NCI-H2196 treated with DMSO at 0.1 percent for 48 hours (cell line): ENCODE data around the gene PLXNA4.
"Not testable (repeated sequence)": the region's sequence is repeated elsewhere in the genome, so short reads cannot be mapped to it uniquely, and the experiment has no call there.

Experiments used
- DNase-seq: peaks from one replicate; lab custom pipeline; 2025; ENCODE audit not compliant: unreplicated experiment; lab: John Stamatoyannopoulos, UW

PLXNA4 gene, protein sequence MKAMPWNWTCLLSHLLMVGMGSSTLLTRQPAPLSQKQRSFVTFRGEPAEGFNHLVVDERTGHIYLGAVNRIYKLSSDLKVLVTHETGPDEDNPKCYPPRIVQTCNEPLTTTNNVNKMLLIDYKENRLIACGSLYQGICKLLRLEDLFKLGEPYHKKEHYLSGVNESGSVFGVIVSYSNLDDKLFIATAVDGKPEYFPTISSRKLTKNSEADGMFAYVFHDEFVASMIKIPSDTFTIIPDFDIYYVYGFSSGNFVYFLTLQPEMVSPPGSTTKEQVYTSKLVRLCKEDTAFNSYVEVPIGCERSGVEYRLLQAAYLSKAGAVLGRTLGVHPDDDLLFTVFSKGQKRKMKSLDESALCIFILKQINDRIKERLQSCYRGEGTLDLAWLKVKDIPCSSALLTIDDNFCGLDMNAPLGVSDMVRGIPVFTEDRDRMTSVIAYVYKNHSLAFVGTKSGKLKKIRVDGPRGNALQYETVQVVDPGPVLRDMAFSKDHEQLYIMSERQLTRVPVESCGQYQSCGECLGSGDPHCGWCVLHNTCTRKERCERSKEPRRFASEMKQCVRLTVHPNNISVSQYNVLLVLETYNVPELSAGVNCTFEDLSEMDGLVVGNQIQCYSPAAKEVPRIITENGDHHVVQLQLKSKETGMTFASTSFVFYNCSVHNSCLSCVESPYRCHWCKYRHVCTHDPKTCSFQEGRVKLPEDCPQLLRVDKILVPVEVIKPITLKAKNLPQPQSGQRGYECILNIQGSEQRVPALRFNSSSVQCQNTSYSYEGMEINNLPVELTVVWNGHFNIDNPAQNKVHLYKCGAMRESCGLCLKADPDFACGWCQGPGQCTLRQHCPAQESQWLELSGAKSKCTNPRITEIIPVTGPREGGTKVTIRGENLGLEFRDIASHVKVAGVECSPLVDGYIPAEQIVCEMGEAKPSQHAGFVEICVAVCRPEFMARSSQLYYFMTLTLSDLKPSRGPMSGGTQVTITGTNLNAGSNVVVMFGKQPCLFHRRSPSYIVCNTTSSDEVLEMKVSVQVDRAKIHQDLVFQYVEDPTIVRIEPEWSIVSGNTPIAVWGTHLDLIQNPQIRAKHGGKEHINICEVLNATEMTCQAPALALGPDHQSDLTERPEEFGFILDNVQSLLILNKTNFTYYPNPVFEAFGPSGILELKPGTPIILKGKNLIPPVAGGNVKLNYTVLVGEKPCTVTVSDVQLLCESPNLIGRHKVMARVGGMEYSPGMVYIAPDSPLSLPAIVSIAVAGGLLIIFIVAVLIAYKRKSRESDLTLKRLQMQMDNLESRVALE (N-terminal part only)

DNA sequence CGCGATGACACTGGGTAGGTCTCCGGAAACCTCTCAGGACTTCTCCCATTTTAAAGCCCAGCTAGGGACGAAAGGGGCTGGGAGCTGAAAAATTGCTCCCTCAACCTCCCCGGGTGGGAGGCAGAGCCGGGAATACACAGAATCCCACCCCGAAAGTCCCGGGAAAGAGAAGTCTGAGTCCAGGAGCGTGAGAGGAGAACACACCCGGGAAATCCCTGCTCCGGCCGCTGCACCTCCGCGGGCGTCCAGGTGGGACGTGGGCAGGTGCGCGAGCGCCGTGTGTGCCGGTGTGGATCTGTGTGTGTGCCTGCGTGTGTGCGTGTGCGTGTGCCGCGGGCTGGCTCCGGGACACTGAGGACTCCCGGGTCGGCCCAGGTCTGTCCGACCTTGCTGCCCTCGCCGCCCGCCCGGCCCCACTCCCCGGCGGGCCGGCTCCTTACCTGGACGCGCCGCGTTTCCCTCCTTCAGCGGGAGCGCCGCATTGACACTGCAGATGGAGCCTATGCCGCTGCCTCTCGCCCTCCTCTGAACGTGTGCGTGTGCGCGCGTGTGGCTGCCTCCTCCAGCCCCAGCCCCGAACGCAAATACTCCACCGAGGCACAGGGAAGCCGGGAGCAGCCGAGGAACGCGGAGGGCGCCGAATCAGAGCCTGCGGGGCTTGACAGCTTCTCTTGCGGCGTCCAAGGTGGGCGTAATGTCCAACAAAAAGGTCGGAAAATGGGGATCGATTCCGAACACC is at the start of gene PLXNA4:
Gene PLXNA4 (minus strand): TSS at position 489 of the 739 bp plus-strand sequence. CDS start 67,777 bp downstream, outside the sequence.
- no peak for DNase-seq

- no peak for DNase-seq
These were observed 49.4 kb upstream of the PLXNA4 start for GRCh38 chr7:132625651-132626050.

DNA sequence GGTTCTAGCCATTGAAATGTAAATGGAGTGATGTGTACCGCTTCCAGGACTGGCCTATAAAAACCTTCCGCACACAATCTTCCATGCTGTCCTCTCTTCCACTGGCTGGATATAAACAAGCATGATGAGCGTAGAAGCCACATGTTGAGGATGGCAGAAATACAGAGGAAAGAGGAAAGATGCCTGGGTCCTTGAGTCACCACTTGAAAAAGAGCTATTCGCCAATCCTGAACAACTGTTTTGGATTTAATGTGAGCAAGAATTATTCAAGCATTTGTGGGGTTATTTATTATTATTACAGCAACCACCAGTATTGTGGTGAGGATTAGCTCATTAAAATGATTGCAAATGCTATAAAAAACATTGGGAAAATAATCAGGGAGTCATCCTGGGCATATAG is 45.8 kb upstream of the PLXNA4 start:
- no peak for DNase-seq

GRCh38 chr7:132619967-132620366 is 43.7 kb upstream of the PLXNA4 start:
- DNase-seq, result no peak

- no peak for DNase-seq
These were observed 42.7 kb upstream of the PLXNA4 start for GRCh38 chr7:132618956-132619305.

DNA sequence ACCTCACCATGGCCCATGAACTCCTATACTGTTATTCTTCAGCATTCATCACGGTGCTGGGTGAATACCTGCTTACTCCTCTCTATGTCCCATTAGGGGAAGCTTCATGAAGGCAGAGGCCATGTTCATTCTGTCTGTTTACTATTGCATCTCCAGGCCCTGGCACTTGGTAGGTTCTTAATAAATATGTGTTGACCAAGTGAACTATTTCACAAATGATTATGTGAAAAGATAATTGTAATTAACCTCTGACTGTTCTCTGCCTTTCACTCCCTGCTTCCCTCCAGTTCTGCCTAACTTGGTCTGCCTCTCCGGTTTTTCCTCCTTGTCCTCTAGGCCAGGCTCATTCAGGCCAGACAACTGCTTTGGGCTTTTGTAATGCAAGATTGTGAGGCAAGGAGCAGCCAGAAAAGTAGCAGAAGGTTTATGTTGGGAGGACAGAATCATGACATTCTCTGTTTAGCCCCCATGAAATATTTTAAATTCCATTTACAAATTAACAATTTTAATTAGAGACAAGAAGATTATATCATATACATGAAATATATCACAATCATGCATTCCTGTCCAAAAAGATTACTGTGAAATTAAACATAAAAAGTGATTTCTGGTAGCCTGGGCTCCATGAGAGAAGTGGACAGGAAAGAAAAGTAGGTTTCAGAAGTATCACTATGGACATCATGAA is 42.1 kb upstream of the PLXNA4 start:
- DNase-seq, result no peak

DNA sequence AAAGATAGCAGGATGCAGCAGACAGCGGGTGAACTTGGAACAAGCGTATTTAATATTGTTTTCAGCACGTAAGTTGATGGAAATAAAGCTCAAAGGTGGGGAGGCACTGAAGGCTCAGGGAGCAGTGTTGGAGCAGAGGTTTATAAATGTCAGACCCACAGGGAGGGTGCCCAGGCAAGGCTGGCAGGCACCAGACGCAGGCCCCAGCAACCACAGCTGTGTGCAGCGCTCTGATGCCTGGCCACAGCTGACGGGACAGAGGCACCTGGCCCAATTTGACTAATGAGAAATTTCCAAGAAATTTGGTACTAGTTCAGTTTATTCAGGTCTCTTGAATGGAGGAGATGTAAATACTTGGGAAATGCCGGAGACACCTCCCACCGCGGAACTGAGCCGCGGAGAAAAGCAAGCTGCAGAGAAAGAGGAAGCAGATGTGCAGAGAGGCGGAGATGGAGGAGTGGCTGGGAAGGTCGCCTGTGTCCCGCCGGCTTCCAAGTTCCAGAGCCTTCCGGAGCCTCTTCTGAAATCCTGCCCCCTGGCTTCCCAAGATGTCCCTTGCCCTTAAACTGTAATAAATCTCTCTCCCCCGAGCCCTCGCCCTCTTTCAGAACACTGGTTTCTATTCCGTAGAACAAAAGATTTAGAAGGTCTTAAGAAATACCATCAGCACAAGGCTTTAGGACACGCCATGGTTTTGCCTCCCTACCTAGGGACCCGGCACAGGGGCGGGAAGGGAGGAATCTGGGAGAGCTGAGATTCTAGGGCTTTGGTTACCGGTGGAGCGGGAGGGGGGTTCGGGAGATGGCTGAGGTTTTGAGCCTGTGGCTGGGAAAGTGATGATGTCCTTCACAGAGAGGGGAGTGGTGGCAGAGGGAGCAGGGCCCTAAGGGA is 38.4 kb upstream of the PLXNA4 start:
- DNase-seq, result no peak

DNA sequence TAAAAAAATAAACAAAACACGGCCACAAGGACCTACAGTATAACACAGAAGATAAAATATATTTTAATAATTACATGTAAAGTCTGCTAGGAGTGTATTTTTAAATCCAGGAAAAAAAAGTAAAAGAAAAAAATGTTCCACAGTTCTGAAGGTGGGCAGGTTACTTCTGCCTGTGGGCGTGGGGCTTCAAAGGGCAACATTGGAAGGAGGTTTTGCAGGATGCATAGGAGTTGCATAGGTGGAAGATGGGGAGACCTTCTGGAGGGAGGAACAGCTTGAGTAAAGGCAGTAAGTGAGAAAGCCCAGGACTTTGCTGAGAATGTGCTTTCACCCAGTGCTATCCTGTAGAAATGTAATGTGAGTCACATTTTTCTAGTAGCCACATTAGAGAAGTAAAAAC is 37.5 kb upstream of the PLXNA4 start:
- DNase-seq, result no peak

GRCh38 chr7:132610995-132611394 is 34.7 kb upstream of the PLXNA4 start:
- no peak for DNase-seq

DNA sequence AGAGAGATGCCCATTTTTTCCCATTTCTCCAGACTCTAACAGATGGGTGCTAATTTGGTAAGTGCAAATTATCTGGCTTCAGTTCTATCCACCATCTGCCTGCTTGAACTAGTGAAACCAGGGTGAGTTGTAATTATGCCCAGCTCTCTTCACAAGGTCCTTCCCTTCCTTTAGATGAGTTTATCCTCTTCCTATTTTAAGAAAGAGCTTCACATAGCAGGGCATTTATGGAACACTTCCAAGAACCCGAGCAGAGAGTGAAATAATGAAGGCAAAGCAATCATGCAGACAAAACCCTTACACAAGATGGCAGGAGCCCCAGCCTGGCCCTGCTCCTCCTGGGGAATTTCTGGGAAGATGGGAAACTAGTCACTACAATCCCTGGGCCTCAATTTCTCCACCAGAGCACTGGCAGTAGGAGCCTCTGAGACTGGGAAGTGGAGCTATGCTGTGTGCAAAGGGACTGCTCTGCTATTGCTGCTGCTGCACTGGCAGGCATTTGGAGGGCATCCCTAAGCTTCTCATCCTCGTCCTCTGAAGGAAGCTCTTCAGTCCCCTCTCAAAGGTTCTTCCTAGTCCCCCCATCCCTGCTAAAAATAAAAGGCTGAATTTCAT is 33.7 kb upstream of the PLXNA4 start:
- DNase-seq, result no peak

DNA sequence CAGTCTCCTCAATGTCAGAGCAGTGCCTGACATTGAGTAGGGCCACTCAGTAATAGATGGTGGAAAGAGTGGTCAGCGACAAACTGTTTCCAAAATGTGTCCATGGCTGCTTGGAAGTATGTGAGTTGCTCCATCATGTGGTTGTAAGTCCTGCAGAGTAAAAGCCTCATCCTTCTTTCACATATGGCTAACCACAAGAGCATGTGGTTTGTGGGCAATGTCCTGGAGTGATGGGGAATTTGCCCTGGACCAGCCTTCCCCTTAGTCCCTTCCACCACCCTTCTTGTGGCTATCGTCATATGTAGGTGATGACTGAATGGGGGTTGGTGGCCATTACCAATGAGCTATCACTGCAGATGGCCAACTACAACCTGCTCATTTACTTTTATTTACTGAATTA is 33.0 kb upstream of the PLXNA4 start:
- no peak for DNase-seq

- DNase-seq, result no peak
These were observed 32.3 kb upstream of the PLXNA4 start for GRCh38 chr7:132608523-132608922.

- no peak for DNase-seq
These were observed 31.4 kb upstream of the PLXNA4 start for GRCh38 chr7:132607656-132608055.

DNA sequence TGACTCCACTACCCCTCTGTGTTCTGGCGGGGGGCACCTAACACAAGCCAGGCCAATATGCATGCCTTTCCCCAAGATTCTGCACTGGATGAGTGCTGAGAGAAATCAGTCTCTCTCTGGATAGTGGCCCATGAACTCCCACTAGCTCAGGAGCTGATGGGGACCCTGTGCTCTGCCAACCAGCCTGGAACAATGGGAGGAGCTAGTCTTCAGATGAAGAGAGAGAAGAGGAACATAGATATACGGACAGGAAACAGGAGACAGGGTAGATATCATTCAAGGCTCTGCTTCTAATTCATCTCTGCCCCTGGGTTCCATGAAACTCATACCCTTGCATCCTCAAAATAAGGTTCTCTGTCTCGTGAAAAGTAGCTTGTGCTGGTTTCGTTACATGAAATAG is 27.9 kb upstream of the PLXNA4 start:
- DNase-seq, result no peak

GRCh38 chr7:132603220-132603833 is 27.1 kb upstream of the PLXNA4 start:
- no peak for DNase-seq

GRCh38 chr7:132601783-132602182 is 25.5 kb upstream of the PLXNA4 start:
- no peak for DNase-seq

DNA sequence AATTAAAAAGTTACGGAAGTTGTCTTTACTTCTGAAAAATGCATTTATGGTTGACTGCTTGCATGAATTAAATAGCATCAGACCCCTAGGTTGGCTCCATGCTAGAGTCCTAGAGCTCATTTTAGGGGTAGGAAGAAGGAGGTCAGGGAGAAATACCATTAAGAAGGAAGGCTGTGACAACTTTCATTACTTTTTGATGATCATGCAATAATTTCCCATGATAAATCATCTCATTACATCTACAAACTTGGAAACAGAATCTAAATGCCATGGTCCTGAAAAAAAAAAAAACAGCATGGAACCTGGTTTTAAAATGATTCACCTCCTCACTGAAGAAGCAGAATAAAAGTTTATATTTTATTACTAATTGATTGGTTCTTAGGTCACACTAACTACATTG is 20.3 kb upstream of the PLXNA4 start:
- DNase-seq, result no peak

DNA sequence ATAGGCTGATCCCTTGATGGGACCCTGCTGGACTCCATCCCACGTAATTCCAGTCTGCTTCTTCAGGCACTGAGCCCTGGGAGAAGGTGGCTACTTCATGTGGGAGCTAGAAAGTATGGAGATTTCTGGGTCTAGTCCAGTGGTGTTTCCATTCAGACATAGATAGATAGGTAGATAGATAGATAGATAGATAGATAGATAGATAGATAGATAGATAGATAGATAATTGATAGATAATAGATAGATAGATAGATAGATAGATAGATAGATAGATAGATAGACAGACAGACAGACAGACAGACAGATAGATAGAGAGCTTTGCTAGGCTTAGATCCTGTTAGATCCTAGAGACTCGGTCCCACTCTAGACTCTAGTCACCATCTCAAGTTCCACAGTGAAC is 18.5 kb upstream of the PLXNA4 start:
- not testable (repeated sequence) for DNase-seq
